Panc1 (cell line): ENCODE measurements around the gene TMEM219.

Source experiments
- CTCF ChIP-seq: fragments of 450-650 bp; IDR thresholded peaks from 2 replicates; pipeline ENCODE4 v1.5.1; 2017; ENCODE audit warnings: mild to moderate bottlenecking
- POLR2AphosphoS5 ChIP-seq: IDR thresholded peaks from 2 replicates; pipeline ENCODE4 v1.6.1; 2012; ENCODE audit warnings: mild to moderate bottlenecking, low read depth, low read length, moderate library complexity
- REST ChIP-seq, 2 experiments: IDR thresholded peaks; 2 replicates each; pipeline ENCODE4 v1.6.1; 2011 to 2012; ENCODE audit warnings: low read depth in 2 of 2, control low read depth in 1 of 2, low read length in 1 of 2, mild to moderate bottlenecking in 1 of 2, moderate library complexity in 1 of 2; ENCODE audit not compliant: insufficient read depth in 1 of 2

- no peak for TF ChIP-seq CTCF
- no peak for TF ChIP-seq POLR2AphosphoS5
- no peak for TF ChIP-seq REST (IDR thresholded peaks at IDR 0.05; ENCODE audit: insufficient read depth in 1 of 2, low read depth in 2 of 2, low read length in 1 of 2)
Observed at GRCh38 chr16:29990034-29990433, 28.2 kb downstream of the TMEM219 start.
